Tibial nerve (tissue), 4 donors: ENCODE data around the gene LCLAT1. TPM values are rescaled to one million over a fixed set of nuclear protein-coding genes. Genes with fewer than 3 reads are reported as not detected.

Experiments used
- DNase-seq, 2 donors: peaks; one replicate each; pipeline ENCODE4 v3.0.0-alpha.2; 2019; ENCODE audit warnings: low spot score in 2 of 2
- H3K27ac ChIP-seq, 4 donors: fragments of 200-600 bp; sonication (generic) in 3 of 4; one replicate each; pipeline ENCODE4 v1.5.1; 2017 to 2019; ENCODE audit warnings: mild to moderate bottlenecking in 1 of 4
- H3K27me3 ChIP-seq, 2 donors: fragments of 200-600 bp; sonication (generic) in 1 of 2; one replicate each; pipeline versions ENCODE4 v1.5.1 to v1.6.0; 2017 to 2019
- H3K36me3 ChIP-seq, 3 donors: fragments of 200-600 bp; sonication (generic); one replicate each; pipeline ENCODE4 v1.5.1; 2018 to 2019
- H3K4me1 ChIP-seq, 4 donors: fragments of 200-600 bp; sonication (generic) in 3 of 4; one replicate each; pipeline ENCODE4 v1.5.1; 2017 to 2019
- H3K4me3 ChIP-seq, 4 donors: fragments of 200-600 bp; sonication (generic) in 3 of 4; one replicate each; pipeline ENCODE4 v1.5.1; 2017 to 2019; ENCODE audit warnings: mild to moderate bottlenecking in 1 of 4, moderate library complexity in 1 of 4
- H3K9me3 ChIP-seq, 4 donors: fragments of 200-600 bp; sonication (generic) in 3 of 4; one replicate each; pipeline ENCODE4 v1.5.1; 2017 to 2019
- EP300 ChIP-seq, 2 donors: sonication (generic); formaldehyde crosslinking; IDR thresholded peaks; one replicate each; pipeline ENCODE4 v1.6.1; 2017; ENCODE audit warnings: antibody characterized with exemption in 2 of 2, mild to moderate bottlenecking in 1 of 2
- POLR2A ChIP-seq, 2 donors: fragments of 450-650 bp; IDR thresholded peaks; one replicate each; pipeline ENCODE4 v1.6.1; 2017; ENCODE audit warnings: antibody characterized with exemption in 2 of 2, mild to moderate bottlenecking in 2 of 2, moderate library complexity in 2 of 2
- WGBS, 2 donors: methylation state at CpG; one replicate each; pipeline ENCODE4 v1.1.5; 2018; 5-methylcytosine and 5-hydroxymethylcytosine counted together
- total RNA-seq, 4 donors: library from RNA; depleted of rRNA; stranded (reverse); fragments of >200 nt; gene quantifications; one replicate each; pipeline ENCODE4 v1.1.0, GENCODE V29; 2016
- TF ChIP-seq, protein P1 (sequence below), 5 experiments: fragments of 200-600 bp in 3 of 5; fragments of 450-650 bp in 2 of 5; sonication (generic) in 3 of 5; IDR thresholded peaks; one replicate each; pipeline ENCODE4 v1.5.1; 2016 to 2019; ENCODE audit warnings: antibody characterized with exemption in 5 of 5, mild to moderate bottlenecking in 3 of 5, moderate library complexity in 2 of 5

LCLAT1 gene
- total RNA-seq, 4 donors from 2014 or later = 8.4 to 15.9 (median 11.8) TPM

DNA sequence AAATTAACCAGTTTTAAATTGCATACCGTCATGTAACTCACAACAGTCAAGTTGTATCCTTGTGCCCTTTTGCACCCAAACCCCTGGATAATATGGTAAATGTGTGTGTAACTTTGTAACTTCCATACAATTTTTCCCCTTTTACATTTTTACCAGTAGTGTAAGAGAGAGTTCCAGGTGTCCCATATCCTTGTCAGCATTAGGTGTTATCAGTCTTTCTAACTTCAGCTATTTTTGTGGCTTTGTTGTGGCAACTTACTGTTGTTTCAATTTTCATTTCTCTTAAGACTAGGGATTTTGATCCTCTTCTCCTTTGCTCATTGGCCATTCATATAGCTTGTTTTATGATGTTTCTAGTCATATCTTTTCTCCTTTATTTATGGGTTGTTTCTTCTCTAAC, 94.6 kb downstream of the LCLAT1 start:
- TF ChIP-seq, protein P1, sequence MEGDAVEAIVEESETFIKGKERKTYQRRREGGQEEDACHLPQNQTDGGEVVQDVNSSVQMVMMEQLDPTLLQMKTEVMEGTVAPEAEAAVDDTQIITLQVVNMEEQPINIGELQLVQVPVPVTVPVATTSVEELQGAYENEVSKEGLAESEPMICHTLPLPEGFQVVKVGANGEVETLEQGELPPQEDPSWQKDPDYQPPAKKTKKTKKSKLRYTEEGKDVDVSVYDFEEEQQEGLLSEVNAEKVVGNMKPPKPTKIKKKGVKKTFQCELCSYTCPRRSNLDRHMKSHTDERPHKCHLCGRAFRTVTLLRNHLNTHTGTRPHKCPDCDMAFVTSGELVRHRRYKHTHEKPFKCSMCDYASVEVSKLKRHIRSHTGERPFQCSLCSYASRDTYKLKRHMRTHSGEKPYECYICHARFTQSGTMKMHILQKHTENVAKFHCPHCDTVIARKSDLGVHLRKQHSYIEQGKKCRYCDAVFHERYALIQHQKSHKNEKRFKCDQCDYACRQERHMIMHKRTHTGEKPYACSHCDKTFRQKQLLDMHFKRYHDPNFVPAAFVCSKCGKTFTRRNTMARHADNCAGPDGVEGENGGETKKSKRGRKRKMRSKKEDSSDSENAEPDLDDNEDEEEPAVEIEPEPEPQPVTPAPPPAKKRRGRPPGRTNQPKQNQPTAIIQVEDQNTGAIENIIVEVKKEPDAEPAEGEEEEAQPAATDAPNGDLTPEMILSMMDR (IDR thresholded peaks at IDR 0.05) = no peak
- TF ChIP-seq EP300 (IDR thresholded peaks at IDR 0.05) (no peak), POLR2A (IDR thresholded peaks at IDR 0.05) (no peak)
- WGBS, 2 donors = 98 to 100% methylated on average over 1 of the region's 1 CpG
- no peak for DNase-seq
- Histone ChIP-seq H3K4me3 (no peak overlapping the region), H3K36me3 (peaks cover 0 to 8% (median 0%) of the 10 kb centered on the region in 3 donors), H3K27ac (no peak overlapping the region), H3K27me3 (no peaks in the 10 kb centered on the region), H3K9me3 (peaks cover 0 to 18% (median 3%) of the 10 kb centered on the region in 4 donors), H3K4me1 (no peaks in the 10 kb centered on the region)

DNA sequence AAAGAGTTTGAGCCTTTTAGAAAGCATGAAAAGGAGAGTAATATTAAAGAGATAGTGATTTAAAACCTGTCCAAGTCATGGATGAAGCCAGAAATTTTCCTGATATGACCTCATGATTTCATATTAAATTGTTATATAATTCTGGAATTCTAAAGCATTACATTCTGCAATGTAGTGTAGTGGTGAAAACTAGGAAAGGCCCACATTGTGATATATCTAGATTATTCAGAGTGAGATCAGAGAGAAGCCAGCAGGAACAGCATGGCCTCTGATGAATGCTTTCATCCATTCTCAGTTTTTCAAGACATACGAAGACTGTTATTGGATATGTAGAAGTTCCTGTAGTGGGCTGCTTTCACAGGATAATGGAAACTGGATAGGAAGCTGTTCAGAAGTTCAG, 98.8 kb downstream of the LCLAT1 start:
- Histone ChIP-seq H3K27me3 (no peaks in the 10 kb centered on the region), H3K36me3 (peaks cover 0 to 4% (median 0%) of the 10 kb centered on the region in 3 donors), H3K4me1 (no peaks in the 10 kb centered on the region), H3K4me3 (no peak overlapping the region), H3K27ac (no peak overlapping the region), H3K9me3 (peaks cover 0 to 11% (median 3%) of the 10 kb centered on the region in 4 donors)
- TF ChIP-seq, protein P1 (IDR thresholded peaks at IDR 0.05) = no peak
- no peak for TF ChIP-seq POLR2A (IDR thresholded peaks at IDR 0.05)
- no peak for DNase-seq
- 76 to 91% methylated on average over 1 of the region's 1 CpG for WGBS, 2 donors

DNA sequence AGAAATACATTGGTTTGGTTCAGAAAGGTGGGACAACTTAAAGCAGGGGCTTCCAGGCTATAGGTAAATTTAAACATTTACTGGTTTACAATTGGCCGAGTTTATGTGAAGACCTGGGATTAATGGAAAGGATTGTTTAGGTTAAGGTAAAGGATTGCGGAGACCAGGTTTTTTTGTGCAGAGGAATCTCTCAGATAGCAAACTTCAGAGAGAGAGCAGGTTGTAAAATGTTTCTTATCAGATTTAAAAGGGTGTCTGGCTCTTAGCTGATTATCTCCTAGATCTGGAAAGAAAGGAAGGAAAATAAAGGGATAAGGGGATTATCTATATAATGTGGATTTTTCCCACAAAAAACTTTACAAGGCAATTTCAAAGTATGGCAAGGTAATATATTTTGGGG, 101.3 kb downstream of the LCLAT1 start:
- Histone ChIP-seq H3K27me3 (no peaks in the 10 kb centered on the region), H3K4me3 (no peak overlapping the region), H3K36me3 (peaks cover 0 to 8% (median 0%) of the 10 kb centered on the region in 3 donors), H3K27ac (no peak overlapping the region), H3K4me1 (no peaks in the 10 kb centered on the region), H3K9me3 (peaks cover 0 to 14% (median 0%) of the 10 kb centered on the region in 4 donors)
- WGBS, 2 donors = 87 to 96% methylated on average over 2 of the region's 2 CpGs
- TF ChIP-seq, protein P1 (IDR thresholded peaks at IDR 0.05) = no peak
- TF ChIP-seq POLR2A (IDR thresholded peaks at IDR 0.05) (no peak), EP300 (IDR thresholded peaks at IDR 0.05) (no peak)
- DNase-seq = no peak

DNA sequence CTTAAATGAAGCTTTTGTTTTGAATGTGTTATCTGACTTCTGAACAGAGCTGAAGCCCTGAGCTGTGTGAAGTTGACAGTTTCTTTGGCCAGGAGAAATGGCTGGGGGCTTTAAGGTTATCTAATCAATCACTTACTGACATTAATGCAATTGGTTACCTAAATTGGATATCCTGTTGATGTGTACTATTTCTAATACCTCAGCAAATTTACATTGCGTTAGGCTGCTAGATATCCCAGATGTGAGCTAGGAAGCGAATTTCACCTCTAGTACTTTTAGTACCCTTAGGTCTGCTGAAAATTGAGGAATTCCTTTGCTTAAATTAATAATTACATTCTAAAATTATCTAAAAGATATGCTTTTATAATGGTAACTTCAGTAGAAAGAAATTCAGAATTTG, 102.0 kb downstream of the LCLAT1 start:
- Histone ChIP-seq H3K9me3 (peaks cover 0 to 14% (median 0%) of the 10 kb centered on the region in 4 donors), H3K27me3 (no peaks in the 10 kb centered on the region), H3K4me1 (no peaks in the 10 kb centered on the region), H3K4me3 (no peak overlapping the region), H3K27ac (no peak overlapping the region), H3K36me3 (peaks cover 0 to 8% (median 0%) of the 10 kb centered on the region in 3 donors)
- whole genome bisulfite sequencing, 2 donors = 94 to 95% methylated on average over 2 of the region's 2 CpGs
- no peak for DNase-seq
- TF ChIP-seq POLR2A (IDR thresholded peaks at IDR 0.05) (no peak), EP300 (IDR thresholded peaks at IDR 0.05) (no peak)

DNA sequence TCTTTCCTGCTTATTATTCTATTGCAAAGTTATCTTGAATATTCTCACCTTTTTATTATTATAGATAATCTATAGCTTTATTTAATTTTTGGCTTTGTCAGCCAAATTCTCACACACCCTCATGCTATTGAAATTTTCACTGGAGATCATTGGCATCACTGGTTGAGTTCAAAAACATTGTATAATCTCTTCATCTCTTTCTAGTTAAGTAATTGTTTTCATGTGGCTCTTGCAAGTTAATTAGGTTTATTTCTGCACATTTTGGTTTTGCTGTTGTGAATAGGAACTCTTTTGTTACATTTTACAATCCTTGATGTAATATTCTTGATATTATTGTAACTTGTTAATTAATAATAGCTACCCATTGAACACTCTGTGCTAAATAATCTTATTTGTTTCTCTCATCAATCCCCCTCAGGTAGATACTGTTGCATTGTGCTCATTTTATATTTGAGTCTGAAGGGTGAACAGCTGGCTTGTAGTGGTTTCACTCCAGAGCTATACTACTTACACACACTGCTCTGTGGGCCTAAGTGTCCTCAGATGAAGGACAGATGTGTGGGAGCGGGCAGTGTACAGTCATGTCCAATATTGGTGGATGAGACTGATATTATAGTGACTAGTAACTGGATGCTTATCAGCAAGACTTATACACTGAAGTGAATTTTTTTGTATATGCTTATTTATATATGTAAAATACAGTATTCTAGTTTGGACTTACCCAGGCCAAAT, 112.7 kb downstream of the LCLAT1 start:
- Histone ChIP-seq H3K27ac (no peak overlapping the region), H3K4me1 (no peaks in the 10 kb centered on the region), H3K36me3 (no peaks in the 10 kb centered on the region), H3K27me3 (no peaks in the 10 kb centered on the region), H3K9me3 (no peaks in the 10 kb centered on the region), H3K4me3 (no peak overlapping the region)
- no peak for DNase-seq
- no peak for TF ChIP-seq POLR2A (IDR thresholded peaks at IDR 0.05)
- no peak for TF ChIP-seq EP300 (IDR thresholded peaks at IDR 0.05)
- TF ChIP-seq, protein P1 (IDR thresholded peaks at IDR 0.05) = no peak
- 96 to 100% methylated on average over 1 of the region's 1 CpG for WGBS, 2 donors
